Duodenal mucosa (tissue), 2 donors: ENCODE data around the gene TBC1D9.

Experiments
- H3K27ac ChIP-seq: one replicate; pipeline ENCODE4 v1.7.0; 2013; ENCODE audit warnings: low read depth, low read length
- H3K27me3 ChIP-seq, 2 donors: one replicate each; pipeline ENCODE4 v1.7.0; 2013; ENCODE audit warnings: low read length in 2 of 2, control low read depth in 1 of 2; ENCODE audit not compliant: insufficient read depth in 2 of 2, control insufficient read depth in 1 of 2
- H3K36me3 ChIP-seq, 2 donors: one replicate each; pipeline ENCODE4 v1.7.0; 2013; ENCODE audit warnings: low read length in 2 of 2, control low read depth in 1 of 2; ENCODE audit not compliant: insufficient read depth in 2 of 2, control insufficient read depth in 1 of 2
- H3K4me1 ChIP-seq, 2 donors: one replicate each; pipeline ENCODE4 v1.7.0; 2013; ENCODE audit warnings: low read length in 2 of 2, control low read depth in 1 of 2; ENCODE audit not compliant: insufficient read depth in 2 of 2, control insufficient read depth in 1 of 2
- H3K4me3 ChIP-seq, 2 donors: one replicate each; pipeline ENCODE4 v1.7.0; 2013; ENCODE audit warnings: low read length in 2 of 2, low read depth in 1 of 2
- H3K9ac ChIP-seq, 2 donors: one replicate each; pipeline ENCODE4 v1.7.0; 2013; ENCODE audit warnings: low read length in 2 of 2, low read depth in 1 of 2
- H3K9me3 ChIP-seq, 2 donors: one replicate each; pipeline ENCODE4 v1.7.0; 2013; ENCODE audit warnings: low read length in 2 of 2, control low read depth in 1 of 2; ENCODE audit not compliant: control insufficient read depth in 1 of 2

The TBC1D9 gene

GRCh38 chr4:140726776-140727500, 29.2 kb downstream of the TBC1D9 start:
- Histone ChIP-seq H3K27me3 (no peaks in the 10 kb centered on the region), H3K4me1 (peaks cover 13 to 16% of the 10 kb centered on the region in 2 donors), H3K36me3 (no peaks in the 10 kb centered on the region), H3K9ac (no peak overlapping the region), H3K4me3 (no peak overlapping the region), H3K27ac (no peak overlapping the region), H3K9me3 (no peaks in the 10 kb centered on the region)

GRCh38 chr4:140725556-140725955, 30.6 kb downstream of the TBC1D9 start:
- H3K4me1 ChIP-seq: peaks cover 20 to 29% of the 10 kb centered on the region in 2 donors
- no peaks in the 10 kb centered on the region for H3K27me3 ChIP-seq

GRCh38 chr4:140724760-140725159, 31.4 kb downstream of the TBC1D9 start:
- no peaks in the 10 kb centered on the region for H3K36me3 ChIP-seq
- H3K4me1 ChIP-seq: peaks cover 27 to 37% of the 10 kb centered on the region in 2 donors
- H3K27me3 ChIP-seq: no peaks in the 10 kb centered on the region
- no peaks in the 10 kb centered on the region for H3K9me3 ChIP-seq
- no peak overlapping the region for H3K4me3 ChIP-seq
- H3K9ac ChIP-seq: no peak overlapping the region
- H3K27ac ChIP-seq: no peak overlapping the region

More at GRCh38 chr4:140725556-140725955, 30.6 kb downstream of the TBC1D9 start:
- no peaks in the 10 kb centered on the region for H3K9me3 ChIP-seq
- no peaks in the 10 kb centered on the region for H3K36me3 ChIP-seq
- H3K9ac ChIP-seq: no peak overlapping the region
- H3K4me3 ChIP-seq: no peak overlapping the region
- no peak overlapping the region for H3K27ac ChIP-seq

- Histone ChIP-seq H3K9me3 (no peaks in the 10 kb centered on the region), H3K9ac (peak overlapping the region; percentile 0 to 41), H3K4me1 (peaks cover 26 to 36% of the 10 kb centered on the region in 2 donors), H3K36me3 (no peaks in the 10 kb centered on the region), H3K4me3 (peak overlapping the region; percentile 36 to 56), H3K27me3 (no peaks in the 10 kb centered on the region), H3K27ac (no peak overlapping the region)
Measured at GRCh38 chr4:140720387-140721304, 35.5 kb downstream of the TBC1D9 start.

- no peaks in the 10 kb centered on the region for H3K36me3 ChIP-seq
- H3K9ac ChIP-seq: no peak overlapping the region
- no peak overlapping the region for H3K27ac ChIP-seq
- no peaks in the 10 kb centered on the region for H3K9me3 ChIP-seq
- no peaks in the 10 kb centered on the region for H3K27me3 ChIP-seq
- H3K4me3 ChIP-seq: no peak overlapping the region
- peaks cover 26 to 36% of the 10 kb centered on the region in 2 donors for H3K4me1 ChIP-seq
Measured at GRCh38 chr4:140719686-140720085, 36.5 kb downstream of the TBC1D9 start.

GRCh38 chr4:140719022-140719421, 37.2 kb downstream of the TBC1D9 start:
- H3K9me3 ChIP-seq: no peaks in the 10 kb centered on the region
- H3K4me3 ChIP-seq: no peak overlapping the region
- H3K9ac ChIP-seq: no peak overlapping the region
- no peak overlapping the region for H3K27ac ChIP-seq
- H3K4me1 ChIP-seq: peaks cover 26 to 36% of the 10 kb centered on the region in 2 donors
- no peaks in the 10 kb centered on the region for H3K27me3 ChIP-seq
- no peaks in the 10 kb centered on the region for H3K36me3 ChIP-seq

GRCh38 chr4:140718241-140718952, 37.8 kb downstream of the TBC1D9 start:
- Histone ChIP-seq H3K4me1 (peaks cover 26 to 36% of the 10 kb centered on the region in 2 donors), H3K27ac (no peak overlapping the region)

GRCh38 chr4:140717313-140717712, 38.9 kb downstream of the TBC1D9 start:
- peaks cover 26 to 36% of the 10 kb centered on the region in 2 donors for H3K4me1 ChIP-seq
- H3K9ac ChIP-seq: no peak overlapping the region
- H3K36me3 ChIP-seq: no peaks in the 10 kb centered on the region
- H3K9me3 ChIP-seq: no peaks in the 10 kb centered on the region
- no peak overlapping the region for H3K27ac ChIP-seq
- H3K4me3 ChIP-seq: no peak overlapping the region
- no peaks in the 10 kb centered on the region for H3K27me3 ChIP-seq

More at GRCh38 chr4:140718241-140718952, 37.8 kb downstream of the TBC1D9 start:
- Histone ChIP-seq H3K27me3 (no peaks in the 10 kb centered on the region), H3K4me3 (no peak overlapping the region), H3K36me3 (no peaks in the 10 kb centered on the region), H3K9ac (no peak overlapping the region), H3K9me3 (no peaks in the 10 kb centered on the region)

GRCh38 chr4:140715119-140715518, 41.1 kb downstream of the TBC1D9 start:
- peaks cover 15 to 19% of the 10 kb centered on the region in 2 donors for H3K4me1 ChIP-seq
- H3K27me3 ChIP-seq: no peaks in the 10 kb centered on the region
- no peak overlapping the region for H3K27ac ChIP-seq
- no peak overlapping the region for H3K9ac ChIP-seq
- no peaks in the 10 kb centered on the region for H3K36me3 ChIP-seq
- H3K4me3 ChIP-seq: no peak overlapping the region
- H3K9me3 ChIP-seq: no peaks in the 10 kb centered on the region
